CD4-positive, alpha-beta T cell (primary cell): Measurements from ENCODE around the gene HIVEP3. TPM values are rescaled to one million over a fixed set of nuclear protein-coding genes. Genes with fewer than 3 reads are reported as not detected.

Experiments used
- ATAC-seq: fragments of 200-7000 bp; cut with Tn5 transposase; one replicate; pipeline ENCODE4 v1.10.0; 2022; ENCODE audit warnings: mild to moderate bottlenecking; ENCODE audit not compliant: poor library complexity
- CTCF ChIA-PET: fragments of 350-600 bp; sonication (Branson Sonifier 250); formaldehyde crosslinking; loops from one replicate; lab custom pipeline; 2021; ENCODE audit warnings: antibody characterized with exemption, inconsistent platforms; lab: Charles Lee
- POLR2A ChIA-PET: fragments of 350-600 bp; sonication (Branson Sonifier 250); formaldehyde crosslinking; loops from one replicate; lab custom pipeline; 2021; ENCODE audit warnings: antibody characterized with exemption, inconsistent platforms; lab: Charles Lee
- DNase-seq, 14 experiments: peaks; one replicate each; pipeline ENCODE4 v3.0.0-alpha.2; 2013 to 2020; ENCODE audit warnings: mixed read lengths in 2 of 14
- H3K27ac ChIP-seq, 2 donors: one replicate each; pipeline versions ENCODE4 v1.5.1 to v1.7.0; 2013; ENCODE audit warnings: low read length in 2 of 2, low read depth in 1 of 2, mild to moderate bottlenecking in 1 of 2
- H3K27me3 ChIP-seq, 2 experiments: 1 replicate in 1 of 2; 2 replicates in 1 of 2; pipeline versions ENCODE4 v1.6.1 to v1.7.0; 2013; ENCODE audit warnings: low read length in 2 of 2, control low read depth in 1 of 2, mild to moderate bottlenecking in 1 of 2, moderate library complexity in 1 of 2; ENCODE audit not compliant: insufficient read depth in 2 of 2, control insufficient read depth in 1 of 2
- H3K36me3 ChIP-seq: one replicate; pipeline ENCODE4 v1.6.1; 2013; ENCODE audit warnings: low read length, control low read depth; ENCODE audit not compliant: insufficient read depth
- H3K4me1 ChIP-seq: one replicate; pipeline ENCODE4 v1.6.1; 2013; ENCODE audit warnings: low read length, control low read depth; ENCODE audit not compliant: insufficient read depth
- H3K4me3 ChIP-seq: one replicate; pipeline ENCODE4 v1.5.1; 2013; ENCODE audit warnings: mild to moderate bottlenecking, low read length, moderate library complexity
- H3K9me3 ChIP-seq, 2 experiments: 1 replicate in 1 of 2; 2 replicates in 1 of 2; pipeline versions ENCODE4 v1.6.1 to v1.7.0; 2013; ENCODE audit warnings: low read length in 2 of 2, mild to moderate bottlenecking in 2 of 2, control low read depth in 1 of 2, moderate library complexity in 1 of 2; ENCODE audit not compliant: control insufficient read depth in 1 of 2, insufficient read depth in 1 of 2
- H3K27ac Mint-ChIP-seq: one replicate; pipeline ENCODE4 v1.8.0; 2020; ENCODE audit warnings: mixed read lengths
- H3K27me3 Mint-ChIP-seq: one replicate; pipeline ENCODE4 v1.8.0; 2021; ENCODE audit warnings: mixed read lengths
- H3K36me3 Mint-ChIP-seq: one replicate; pipeline ENCODE4 v1.8.0; 2021; ENCODE audit warnings: low read depth, mixed read lengths
- H3K4me1 Mint-ChIP-seq: one replicate; pipeline ENCODE4 v1.8.0; 2021; ENCODE audit warnings: low read depth, mixed read lengths
- H3K4me3 Mint-ChIP-seq: one replicate; pipeline ENCODE4 v1.8.0; 2020; ENCODE audit warnings: mild to moderate bottlenecking, mixed read lengths
- H3K9me3 Mint-ChIP-seq: one replicate; pipeline ENCODE4 v1.8.0; 2020; ENCODE audit warnings: mixed read lengths
- intact Hi-C, 2 experiments: fragments of 100-400 bp; cut with DNase I in 1 of 2; cut with micrococcal nuclease in 1 of 2; formaldehyde crosslinking; loops; one replicate each; pipeline versions ENCODE4 v1.15.1 to v1.9.0; 2023 to 2025; cut with DNase I, micrococcal nuclease
- total RNA-seq, 174 experiments: library from RNA in 2 of 174; stranded (reverse) in 2 of 174; gene quantifications; one replicate each; pipeline ENCODE4 v1.2.3 and lab custom pipeline; 2021 to 2026
- TF ChIP-seq, protein P1 (sequence below): fragments of 200-600 bp; IDR thresholded peaks from one replicate; pipeline ENCODE4 v1.8.0; 2022; ENCODE audit warnings: antibody characterized with exemption, mild to moderate bottlenecking

The HIVEP3 gene
- total RNA-seq, 2 experiments from 2014 or later: 5.1 to 5.4 TPM

DNA sequence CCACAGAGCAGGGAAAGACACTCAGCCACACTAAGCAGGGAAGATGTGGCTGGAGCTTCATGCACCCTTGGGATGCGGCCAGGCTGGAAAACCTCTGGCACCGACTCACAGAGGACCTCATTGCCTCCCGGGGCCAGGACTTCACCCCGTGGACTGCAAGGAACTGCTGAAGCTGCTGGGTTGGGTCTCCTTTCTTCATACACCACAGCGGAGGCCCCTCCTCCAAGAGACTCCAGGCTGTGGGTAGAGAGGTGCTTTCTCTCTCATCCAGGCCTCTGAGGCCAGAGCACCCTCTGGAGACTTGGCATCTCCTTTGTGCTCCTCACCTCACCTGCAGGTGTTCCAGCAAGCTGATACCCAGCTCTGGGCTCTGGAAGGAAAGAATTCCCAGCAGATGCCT, 358.2 kb downstream of the HIVEP3 start:
- H3K9me3 Mint-ChIP-seq: peaks cover 2% of the 10 kb centered on the region
- ATAC-seq (no peak), DNase-seq (no peak)
- CTCF ChIA-PET: no interaction called here
- Histone ChIP-seq H3K27me3 (no peaks in the 10 kb centered on the region), H3K27ac (no peak overlapping the region), H3K36me3 (no peaks in the 10 kb centered on the region), H3K4me3 (no peak overlapping the region), H3K4me1 (no peaks in the 10 kb centered on the region), H3K9me3 (no peaks in the 10 kb centered on the region)
- POLR2A ChIA-PET: no interaction called here
- no peaks in the 10 kb centered on the region for H3K4me1 Mint-ChIP-seq
- no peak overlapping the region for H3K27ac Mint-ChIP-seq
- TF ChIP-seq, protein P1, sequence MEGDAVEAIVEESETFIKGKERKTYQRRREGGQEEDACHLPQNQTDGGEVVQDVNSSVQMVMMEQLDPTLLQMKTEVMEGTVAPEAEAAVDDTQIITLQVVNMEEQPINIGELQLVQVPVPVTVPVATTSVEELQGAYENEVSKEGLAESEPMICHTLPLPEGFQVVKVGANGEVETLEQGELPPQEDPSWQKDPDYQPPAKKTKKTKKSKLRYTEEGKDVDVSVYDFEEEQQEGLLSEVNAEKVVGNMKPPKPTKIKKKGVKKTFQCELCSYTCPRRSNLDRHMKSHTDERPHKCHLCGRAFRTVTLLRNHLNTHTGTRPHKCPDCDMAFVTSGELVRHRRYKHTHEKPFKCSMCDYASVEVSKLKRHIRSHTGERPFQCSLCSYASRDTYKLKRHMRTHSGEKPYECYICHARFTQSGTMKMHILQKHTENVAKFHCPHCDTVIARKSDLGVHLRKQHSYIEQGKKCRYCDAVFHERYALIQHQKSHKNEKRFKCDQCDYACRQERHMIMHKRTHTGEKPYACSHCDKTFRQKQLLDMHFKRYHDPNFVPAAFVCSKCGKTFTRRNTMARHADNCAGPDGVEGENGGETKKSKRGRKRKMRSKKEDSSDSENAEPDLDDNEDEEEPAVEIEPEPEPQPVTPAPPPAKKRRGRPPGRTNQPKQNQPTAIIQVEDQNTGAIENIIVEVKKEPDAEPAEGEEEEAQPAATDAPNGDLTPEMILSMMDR: no peak
- no peak overlapping the region for H3K4me3 Mint-ChIP-seq
- peaks cover 4% of the 10 kb centered on the region for H3K36me3 Mint-ChIP-seq
- intact Hi-C loops: no loop called here
- no peaks in the 10 kb centered on the region for H3K27me3 Mint-ChIP-seq

DNA sequence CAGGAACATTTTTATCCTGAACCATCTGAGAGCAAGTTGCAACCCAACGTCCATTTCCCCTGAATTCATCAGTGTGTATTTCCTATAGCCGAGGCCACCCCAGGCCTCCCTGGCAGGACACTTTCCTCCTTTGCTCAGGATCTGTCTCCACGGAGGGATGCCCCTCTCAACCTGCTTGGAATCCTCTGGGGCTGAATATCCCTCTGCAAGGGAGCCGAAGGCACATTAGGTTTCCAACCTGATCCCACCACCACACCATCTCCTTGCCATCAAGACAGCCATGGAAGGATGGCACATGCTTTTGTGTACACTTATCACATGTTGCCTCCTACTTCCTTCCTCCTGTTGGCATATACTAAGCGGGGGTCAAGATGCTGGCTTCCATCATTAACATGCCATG, 359.4 kb downstream of the HIVEP3 start:
- DNase-seq (no peak), ATAC-seq (no peak)
- Histone ChIP-seq H3K9me3 (no peaks in the 10 kb centered on the region), H3K27me3 (no peaks in the 10 kb centered on the region), H3K27ac (no peak overlapping the region), H3K36me3 (no peaks in the 10 kb centered on the region), H3K4me1 (no peaks in the 10 kb centered on the region), H3K4me3 (no peak overlapping the region)
- Mint-ChIP-seq H3K4me3 (no peak overlapping the region), H3K4me1 (no peaks in the 10 kb centered on the region), H3K27ac (no peak overlapping the region), H3K27me3 (no peaks in the 10 kb centered on the region), H3K36me3 (peaks cover 4% of the 10 kb centered on the region), H3K9me3 (peaks cover 2% of the 10 kb centered on the region)
- TF ChIP-seq, protein P1: no peak
- ChIA-PET POLR2A (no interaction called here), CTCF (no interaction called here)
- intact Hi-C loops: no loop called here

DNA sequence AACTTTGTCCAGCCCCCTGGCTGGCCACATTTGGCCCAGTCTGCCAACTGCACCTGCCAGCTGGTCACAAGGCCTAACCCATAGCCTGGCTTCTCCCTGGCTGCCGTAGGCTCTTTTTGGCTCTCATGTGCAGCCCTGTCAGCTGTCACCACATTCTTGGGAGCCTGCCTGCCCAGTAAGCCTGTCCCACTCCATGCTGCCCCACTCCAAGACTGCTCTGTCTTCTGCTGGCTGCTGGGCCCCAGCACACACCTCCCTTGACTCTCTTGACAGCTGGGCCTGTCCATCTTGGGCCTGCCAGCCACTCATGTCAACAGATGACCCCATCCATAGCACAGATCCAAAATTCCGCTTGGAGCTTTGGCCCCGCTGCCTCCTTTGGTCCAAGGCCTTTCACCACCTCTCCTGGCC, 360.0 kb downstream of the HIVEP3 start:
- ATAC-seq (no peak), DNase-seq (no peak)
- Histone ChIP-seq H3K4me3 (no peak overlapping the region), H3K4me1 (no peaks in the 10 kb centered on the region), H3K27me3 (no peaks in the 10 kb centered on the region), H3K27ac (no peak overlapping the region), H3K9me3 (no peaks in the 10 kb centered on the region), H3K36me3 (no peaks in the 10 kb centered on the region)
- Mint-ChIP-seq H3K4me1 (no peaks in the 10 kb centered on the region), H3K9me3 (peaks cover 4% of the 10 kb centered on the region), H3K27me3 (no peaks in the 10 kb centered on the region), H3K4me3 (no peak overlapping the region), H3K36me3 (peaks cover 4% of the 10 kb centered on the region), H3K27ac (no peak overlapping the region)
- TF ChIP-seq, protein P1: no peak
- intact Hi-C loops: no loop called here
- ChIA-PET CTCF (no interaction called here), POLR2A (no interaction called here)
